ENCODE measurements around the gene NEDD4L. TPM values are rescaled to one million over a fixed set of nuclear protein-coding genes. Genes with fewer than 3 reads are reported as not detected.

NEDD4L gene
- total RNA-seq, 1 donor from 2014 or later, result 41.4 TPM

GRCh38 chr18:58117786-58118403 is 73.9 kb downstream of the NEDD4L start:
- no peak for DNase-seq (ENCODE audit: low read depth, low spot score)
- no peaks in the 10 kb centered on the region for H3K9me3 Mint-ChIP-seq
- TF ChIP-seq CTCF (conservative IDR thresholded peaks at IDR 0.05), result no peak
- peak overlapping the region; percentile 68 for H3K27ac Mint-ChIP-seq (ENCODE audit: unreplicated experiment)
- no peak overlapping the region for H3K4me3 Mint-ChIP-seq
- H3K4me1 Mint-ChIP-seq, result peaks cover 23% of the 10 kb centered on the region
- H3K27me3 Mint-ChIP-seq (ENCODE audit: low read depth), result no peaks in the 10 kb centered on the region
- no peaks in the 10 kb centered on the region for H3K36me3 Mint-ChIP-seq (ENCODE audit: low read depth)

- H3K4me1 Mint-ChIP-seq, result peaks cover 23% of the 10 kb centered on the region
- no peak overlapping the region for H3K4me3 Mint-ChIP-seq
- peak overlapping the region; percentile 95 for H3K27ac Mint-ChIP-seq (ENCODE audit: unreplicated experiment)
- H3K36me3 Mint-ChIP-seq (ENCODE audit: low read depth), result no peaks in the 10 kb centered on the region
- no peaks in the 10 kb centered on the region for H3K9me3 Mint-ChIP-seq
- no peak for DNase-seq (ENCODE audit: low read depth, low spot score)
- no peaks in the 10 kb centered on the region for H3K27me3 Mint-ChIP-seq (ENCODE audit: low read depth)
- TF ChIP-seq CTCF (conservative IDR thresholded peaks at IDR 0.05), result no peak
These were observed 74.5 kb downstream of the NEDD4L start for GRCh38 chr18:58118536-58118935.

- Mint-ChIP-seq H3K36me3 (ENCODE audit: low read depth) (no peaks in the 10 kb centered on the region), H3K9me3 (no peaks in the 10 kb centered on the region), H3K27ac (ENCODE audit: unreplicated experiment) (no peak overlapping the region), H3K4me1 (peaks cover 23% of the 10 kb centered on the region), H3K27me3 (ENCODE audit: low read depth) (no peaks in the 10 kb centered on the region), H3K4me3 (no peak overlapping the region)
- no peak for TF ChIP-seq CTCF (conservative IDR thresholded peaks at IDR 0.05)
- no peak for DNase-seq (ENCODE audit: low read depth, low spot score)
These were observed 75.8 kb downstream of the NEDD4L start for GRCh38 chr18:58119819-58120218.

- Mint-ChIP-seq H3K27ac (ENCODE audit: unreplicated experiment) (peak overlapping the region; percentile 52), H3K27me3 (ENCODE audit: low read depth) (no peaks in the 10 kb centered on the region), H3K9me3 (no peaks in the 10 kb centered on the region), H3K4me1 (no peaks in the 10 kb centered on the region), H3K36me3 (ENCODE audit: low read depth) (peaks cover 2% of the 10 kb centered on the region), H3K4me3 (no peak overlapping the region)
- DNase-seq (ENCODE audit: low read depth, low spot score), result no peak
- TF ChIP-seq CTCF (conservative IDR thresholded peaks at IDR 0.05), result no peak
These were observed 80.4 kb downstream of the NEDD4L start for GRCh38 chr18:58124475-58124874.

- Mint-ChIP-seq H3K4me3 (no peak overlapping the region), H3K27me3 (ENCODE audit: low read depth) (no peaks in the 10 kb centered on the region), H3K27ac (ENCODE audit: unreplicated experiment) (no peak overlapping the region), H3K36me3 (ENCODE audit: low read depth) (peaks cover 2% of the 10 kb centered on the region), H3K4me1 (no peaks in the 10 kb centered on the region), H3K9me3 (no peaks in the 10 kb centered on the region)
- TF ChIP-seq CTCF (conservative IDR thresholded peaks at IDR 0.05), result peak; percentile 18
- no peak for DNase-seq (ENCODE audit: low read depth, low spot score)
These were observed 81.2 kb downstream of the NEDD4L start for GRCh38 chr18:58125183-58125582.
